Stimulated activated CD8-positive, alpha-beta memory T cell treated with anti-CD3 and anti-CD28 coated beads, Interleukin-12 subunit alpha, Interleukin-12 subunit beta, amount 100 ng/mL, for 24 hours (primary cell): Measurements from ENCODE around the gene ZBED4.
"Not testable (repeated sequence)": the region's sequence is repeated elsewhere in the genome, so short reads cannot be mapped to it uniquely, and the experiment has no call there.

Source experiments
- DNase-seq: peaks from one replicate; pipeline ENCODE4 v3.0.0-alpha.2; 2020; ENCODE audit errors: extremely low read depth

The ZBED4 gene

GRCh38 chr22:49827271-49827852 is 26.3 kb upstream of the ZBED4 start:
- DNase-seq, result no peak

- no peak for DNase-seq
Observed at GRCh38 chr22:49827853-49828598, 25.6 kb upstream of the ZBED4 start, which contains the start of gene BRD1. Gene BRD1 (minus strand): TSS chr22:49827873. CDS start chr22:49824317, 3,556 bp downstream.

- no peak for DNase-seq
Observed at GRCh38 chr22:49828599-49828965, 25.1 kb upstream of the ZBED4 start.

- no peak for DNase-seq
Observed at GRCh38 chr22:49829044-49829853, 24.4 kb upstream of the ZBED4 start.

- DNase-seq, result no peak
Observed at GRCh38 chr22:49833340-49834007, 20.2 kb upstream of the ZBED4 start.

- peak; percentile 66 for DNase-seq
Observed at GRCh38 chr22:49838771-49839717, 14.6 kb upstream of the ZBED4 start.

- DNase-seq, result no peak
Observed at GRCh38 chr22:49845241-49845640, 8.4 kb upstream of the ZBED4 start.

GRCh38 chr22:49845666-49846459 is 7.8 kb upstream of the ZBED4 start:
- DNase-seq, result no peak

- DNase-seq, result no peak
Observed at GRCh38 chr22:49847751-49848689, 5.6 kb upstream of the ZBED4 start.

GRCh38 chr22:49848690-49849160 is 4.9 kb upstream of the ZBED4 start:
- DNase-seq, result no peak

- DNase-seq, result no peak
Observed at GRCh38 chr22:49849161-49850020, 4.3 kb upstream of the ZBED4 start.

GRCh38 chr22:49850021-49850911 is 3.4 kb upstream of the ZBED4 start:
- DNase-seq, result no peak

- DNase-seq, result no peak
Observed at GRCh38 chr22:49850959-49851802, 2.5 kb upstream of the ZBED4 start.

- not testable (repeated sequence) for DNase-seq
Observed at GRCh38 chr22:49852568-49852897, 1.1 kb upstream of the ZBED4 start.

- no peak for DNase-seq
Observed at GRCh38 chr22:49853981-49854831, 562 bp downstream of the ZBED4 start.
